Neural crest cell (in vitro differentiated cells): ENCODE data around the gene AIDA. TPM values are rescaled to one million over a fixed set of nuclear protein-coding genes. Genes with fewer than 3 reads are reported as not detected.
"Not testable (repeated sequence)": the region's sequence is repeated elsewhere in the genome, so short reads cannot be mapped to it uniquely, and the experiment has no call there.

Experiments
- DNase-seq: peaks from one replicate; pipeline ENCODE4 v3.0.0; 2021; ENCODE audit warnings: low read depth, mixed read lengths, low spot score
- H3K27ac Mint-ChIP-seq: one replicate; pipeline ENCODE4 v1.8.0; 2021; ENCODE audit warnings: mild to moderate bottlenecking, mixed read lengths; ENCODE audit not compliant: unreplicated experiment
- H3K27me3 Mint-ChIP-seq: 2 replicates; pipeline ENCODE4 v1.8.0; 2021; ENCODE audit warnings: low read depth, mild to moderate bottlenecking, mixed read lengths
- H3K36me3 Mint-ChIP-seq: 2 replicates; pipeline ENCODE4 v1.8.0; 2021; ENCODE audit warnings: low read depth, mild to moderate bottlenecking, mixed read lengths
- H3K4me1 Mint-ChIP-seq: 2 replicates; pipeline ENCODE4 v1.8.0; 2021; ENCODE audit warnings: mixed read lengths
- H3K4me3 Mint-ChIP-seq: one replicate; pipeline ENCODE4 v1.8.0; 2021; ENCODE audit warnings: mild to moderate bottlenecking, mixed read lengths
- H3K9me3 Mint-ChIP-seq: 2 replicates; pipeline ENCODE4 v1.8.0; 2021; ENCODE audit warnings: mixed read lengths
- total RNA-seq: library from RNA; stranded (reverse); gene quantifications from 2 replicates; pipeline ENCODE4 v1.2.1, GENCODE V29; 2021
- TF ChIP-seq, protein P1 (sequence below): fragments of 200-600 bp; sonication (generic); conservative IDR thresholded peaks from 2 replicates; pipeline ENCODE4 v1.5.0; 2021; ENCODE audit warnings: antibody characterized with exemption, mild to moderate bottlenecking

Gene AIDA
- total RNA-seq, 1 donor from 2014 or later: 71.6 TPM

DNA sequence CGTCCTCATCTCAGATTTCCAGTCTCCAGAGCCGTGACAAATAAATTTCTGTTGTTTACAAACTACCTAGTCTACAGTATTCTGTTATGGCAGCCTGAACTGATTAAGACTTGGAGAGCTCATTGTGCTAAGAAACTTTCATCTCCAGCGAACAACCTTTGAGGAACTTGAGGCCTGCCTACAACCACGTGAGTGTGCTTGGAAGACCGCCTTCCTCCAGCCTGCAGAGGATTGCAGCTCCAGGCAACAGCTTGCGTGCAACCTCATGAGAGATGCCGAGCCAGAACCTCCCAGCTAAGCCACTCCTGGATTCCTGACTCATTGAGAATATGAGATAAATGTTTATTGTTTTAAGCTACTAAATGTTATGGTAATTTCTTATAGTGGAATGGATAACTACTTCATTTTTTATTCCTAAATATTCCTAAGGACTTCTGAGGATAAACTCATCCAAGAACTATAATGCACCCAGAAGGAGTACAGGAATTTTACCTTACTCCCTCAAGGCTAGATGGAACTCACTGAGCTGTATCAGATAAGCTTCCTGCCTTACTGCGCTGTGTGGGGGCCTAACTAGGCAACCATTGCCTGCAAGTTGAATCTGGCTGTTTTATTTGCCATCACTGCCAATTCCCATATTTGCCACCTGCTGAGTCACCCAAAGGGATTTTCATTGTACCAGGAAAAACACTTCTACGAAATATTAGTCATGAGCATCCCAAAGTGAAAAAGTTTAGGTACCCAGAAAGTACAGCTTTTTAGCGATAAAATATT is 42.3 kb upstream of the AIDA start:
- H3K36me3 Mint-ChIP-seq: no peaks in the 10 kb centered on the region
- H3K4me3 Mint-ChIP-seq: no peak overlapping the region
- no peaks in the 10 kb centered on the region for H3K4me1 Mint-ChIP-seq
- H3K9me3 Mint-ChIP-seq: no peaks in the 10 kb centered on the region
- H3K27me3 Mint-ChIP-seq: no peaks in the 10 kb centered on the region
- DNase-seq: no peak
- TF ChIP-seq, protein P1, sequence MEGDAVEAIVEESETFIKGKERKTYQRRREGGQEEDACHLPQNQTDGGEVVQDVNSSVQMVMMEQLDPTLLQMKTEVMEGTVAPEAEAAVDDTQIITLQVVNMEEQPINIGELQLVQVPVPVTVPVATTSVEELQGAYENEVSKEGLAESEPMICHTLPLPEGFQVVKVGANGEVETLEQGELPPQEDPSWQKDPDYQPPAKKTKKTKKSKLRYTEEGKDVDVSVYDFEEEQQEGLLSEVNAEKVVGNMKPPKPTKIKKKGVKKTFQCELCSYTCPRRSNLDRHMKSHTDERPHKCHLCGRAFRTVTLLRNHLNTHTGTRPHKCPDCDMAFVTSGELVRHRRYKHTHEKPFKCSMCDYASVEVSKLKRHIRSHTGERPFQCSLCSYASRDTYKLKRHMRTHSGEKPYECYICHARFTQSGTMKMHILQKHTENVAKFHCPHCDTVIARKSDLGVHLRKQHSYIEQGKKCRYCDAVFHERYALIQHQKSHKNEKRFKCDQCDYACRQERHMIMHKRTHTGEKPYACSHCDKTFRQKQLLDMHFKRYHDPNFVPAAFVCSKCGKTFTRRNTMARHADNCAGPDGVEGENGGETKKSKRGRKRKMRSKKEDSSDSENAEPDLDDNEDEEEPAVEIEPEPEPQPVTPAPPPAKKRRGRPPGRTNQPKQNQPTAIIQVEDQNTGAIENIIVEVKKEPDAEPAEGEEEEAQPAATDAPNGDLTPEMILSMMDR: no peak
- no peak overlapping the region for H3K27ac Mint-ChIP-seq

DNA sequence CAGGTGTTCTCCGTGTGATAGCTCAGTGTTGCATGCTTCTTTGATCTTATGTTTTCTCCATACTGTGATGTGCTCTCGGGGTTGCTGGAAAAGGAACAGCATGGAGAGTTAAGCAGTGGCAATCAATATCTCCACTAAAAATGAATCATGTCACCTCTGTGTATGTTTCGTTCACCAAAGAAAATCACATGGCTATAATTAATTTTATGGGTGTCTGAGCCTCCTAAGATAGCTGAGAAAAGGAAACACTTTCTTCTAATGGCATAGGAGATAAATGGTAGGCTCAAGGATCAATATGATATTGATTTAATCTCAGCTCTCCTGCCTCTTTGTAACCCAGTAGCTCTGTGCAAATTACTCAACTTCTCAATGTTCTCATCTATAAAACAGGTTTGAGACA is 39.0 kb upstream of the AIDA start:
- H3K4me3 Mint-ChIP-seq: no peak overlapping the region
- H3K36me3 Mint-ChIP-seq: no peaks in the 10 kb centered on the region
- H3K9me3 Mint-ChIP-seq: no peaks in the 10 kb centered on the region
- peaks cover 3% of the 10 kb centered on the region for H3K27me3 Mint-ChIP-seq
- TF ChIP-seq, protein P1: no peak
- no peak for DNase-seq
- H3K4me1 Mint-ChIP-seq: no peaks in the 10 kb centered on the region
- no peak overlapping the region for H3K27ac Mint-ChIP-seq

DNA sequence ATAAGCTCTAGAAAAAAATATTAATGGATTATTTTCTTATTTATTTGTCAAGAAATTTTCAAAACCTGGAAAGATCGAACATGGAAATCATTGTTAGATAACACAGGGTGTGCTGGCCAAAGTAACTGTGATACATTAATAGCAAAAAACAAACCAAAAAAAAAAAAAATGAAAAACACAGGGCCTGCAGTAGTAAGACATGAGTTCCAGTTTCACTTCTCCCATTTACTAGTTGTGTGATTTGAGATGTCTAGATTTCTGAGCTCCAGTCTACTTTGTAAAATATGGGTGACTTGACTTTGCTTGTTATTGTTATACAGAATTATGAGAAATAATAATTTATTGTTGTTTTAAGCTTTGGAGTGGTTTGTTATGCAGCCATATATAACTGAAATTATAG is 38.4 kb upstream of the AIDA start:
- Mint-ChIP-seq H3K9me3 (no peaks in the 10 kb centered on the region), H3K4me1 (no peaks in the 10 kb centered on the region), H3K27ac (no peak overlapping the region), H3K27me3 (peaks cover 3% of the 10 kb centered on the region), H3K4me3 (no peak overlapping the region), H3K36me3 (no peaks in the 10 kb centered on the region)
- no peak for DNase-seq
- TF ChIP-seq, protein P1: no peak

DNA sequence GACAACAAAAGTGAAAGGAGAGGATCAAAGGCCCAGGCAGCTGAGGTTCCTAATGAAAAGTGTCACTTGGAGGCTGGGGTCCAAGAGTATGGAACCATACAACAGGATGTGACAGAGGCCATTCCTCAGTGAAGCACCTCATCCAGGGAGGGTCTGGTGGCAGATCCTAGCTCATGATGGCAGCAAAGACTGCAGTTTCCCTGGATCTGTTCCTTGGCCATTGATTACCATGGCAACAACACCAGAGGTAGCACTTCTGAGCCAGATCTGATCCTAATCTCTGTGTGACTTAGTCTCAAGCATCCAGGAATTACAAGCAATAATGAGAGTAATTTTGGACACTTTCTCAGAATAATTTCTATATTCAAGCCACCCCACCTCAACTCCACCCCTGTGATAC is 37.6 kb upstream of the AIDA start:
- H3K27me3 Mint-ChIP-seq: peaks cover 3% of the 10 kb centered on the region
- no peaks in the 10 kb centered on the region for H3K9me3 Mint-ChIP-seq
- H3K36me3 Mint-ChIP-seq: no peaks in the 10 kb centered on the region
- TF ChIP-seq, protein P1: no peak
- no peak for DNase-seq
- H3K27ac Mint-ChIP-seq: no peak overlapping the region
- H3K4me3 Mint-ChIP-seq: no peak overlapping the region
- no peaks in the 10 kb centered on the region for H3K4me1 Mint-ChIP-seq

DNA sequence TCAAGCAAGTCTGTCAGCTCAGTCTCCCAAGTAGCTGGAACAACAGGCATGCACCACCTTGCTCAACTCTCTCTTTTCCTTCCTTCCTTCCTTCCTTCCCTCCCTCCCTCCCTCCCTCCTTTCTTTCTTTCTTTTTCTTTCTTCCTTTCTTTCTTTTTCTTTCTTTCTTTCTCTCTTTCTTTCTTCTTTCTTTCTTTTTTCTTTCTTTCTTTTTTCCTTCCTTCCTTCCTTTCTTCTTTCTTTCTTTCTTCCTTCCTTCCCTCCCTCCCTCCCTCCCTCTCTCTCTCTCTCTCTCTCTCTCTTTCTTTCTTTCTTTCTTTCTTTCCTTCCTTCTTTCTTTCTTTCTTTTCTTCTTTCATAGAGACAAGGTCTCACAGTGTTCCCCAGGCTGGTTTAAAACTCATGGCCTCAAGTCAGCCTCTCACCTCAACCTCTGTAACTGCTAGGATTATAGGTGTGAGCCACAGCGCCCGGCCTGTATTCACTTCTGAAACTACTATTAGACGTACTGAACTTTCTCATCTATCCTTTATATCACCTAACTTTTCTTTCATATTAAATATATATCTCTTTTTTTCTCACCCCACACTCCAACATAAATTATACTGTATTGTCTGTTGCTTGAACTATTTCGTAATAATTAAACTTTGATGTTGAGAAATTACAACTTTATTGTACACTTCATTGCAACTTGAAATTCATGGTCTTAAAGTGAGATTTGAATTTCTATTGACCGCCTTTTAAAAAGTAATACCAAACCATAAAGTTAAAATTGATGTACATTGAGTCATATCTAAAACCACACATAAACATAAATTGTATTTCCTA is 29.6 kb upstream of the AIDA start:
- not testable (repeated sequence) for H3K4me1 Mint-ChIP-seq, H3K27ac Mint-ChIP-seq, H3K27me3 Mint-ChIP-seq, H3K9me3 Mint-ChIP-seq, DNase-seq, H3K4me3 Mint-ChIP-seq, H3K36me3 Mint-ChIP-seq

DNA sequence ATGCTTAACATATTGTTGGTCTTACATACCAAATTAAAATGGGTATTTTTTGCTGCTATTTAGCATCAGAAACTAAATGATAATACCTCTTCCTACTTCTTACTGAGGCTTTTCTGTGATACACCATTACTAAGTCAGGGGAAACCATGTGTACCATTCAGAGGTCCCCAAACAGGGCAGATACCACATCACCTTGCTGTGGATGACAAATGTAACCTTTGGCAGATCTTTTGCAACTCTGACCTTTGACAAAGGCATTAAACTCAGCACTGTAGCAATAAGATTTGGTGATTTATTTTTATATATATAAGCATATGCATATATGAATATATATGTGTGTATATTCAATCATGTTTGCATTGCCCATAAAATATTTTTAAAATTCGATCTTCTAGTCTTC is 27.6 kb upstream of the AIDA start:
- no peaks in the 10 kb centered on the region for H3K9me3 Mint-ChIP-seq
- no peak overlapping the region for H3K27ac Mint-ChIP-seq
- no peaks in the 10 kb centered on the region for H3K36me3 Mint-ChIP-seq
- no peak for DNase-seq
- H3K4me3 Mint-ChIP-seq: no peak overlapping the region
- TF ChIP-seq, protein P1: no peak
- no peaks in the 10 kb centered on the region for H3K4me1 Mint-ChIP-seq
- no peaks in the 10 kb centered on the region for H3K27me3 Mint-ChIP-seq
